WTC11 (cell line): ENCODE results near the gene ASIP. TPM values are rescaled to one million over a fixed set of nuclear protein-coding genes. Genes with fewer than 3 reads are reported as not detected.

ENCODE experiments used
- ATAC-seq: fragments of 200-7000 bp; cut with Tn5 transposase; 2 replicates; pipeline ENCODE4 v1.10.0; 2021; ENCODE audit warnings: mild to moderate bottlenecking, moderate library complexity
- CTCF ChIA-PET: fragments of 300-600 bp; sonication (Branson Sonifier 250); formaldehyde crosslinking; loops from one replicate; lab custom pipeline; 2021; ENCODE audit warnings: antibody characterized with exemption; lab: Charles Lee
- POLR2A ChIA-PET: fragments of 350-600 bp; sonication (Branson Sonifier 250); formaldehyde crosslinking; loops from one replicate; lab custom pipeline; 2021; ENCODE audit warnings: antibody characterized with exemption; lab: Charles Lee
- DNase-seq: peaks from one replicate; pipeline ENCODE4 v3.0.0; 2021; ENCODE audit warnings: low spot score
- H3K27ac Mint-ChIP-seq: 2 replicates; pipeline ENCODE4 v1.8.0; 2021; ENCODE audit warnings: mixed read lengths
- H3K27me3 Mint-ChIP-seq: 2 replicates; pipeline ENCODE4 v1.8.0; 2021; ENCODE audit warnings: low read depth, mild to moderate bottlenecking, moderate library complexity, mixed read lengths
- H3K36me3 Mint-ChIP-seq: 2 replicates; pipeline ENCODE4 v1.8.0; 2021; ENCODE audit warnings: mixed read lengths
- H3K4me1 Mint-ChIP-seq: 2 replicates; pipeline ENCODE4 v1.8.0; 2022; ENCODE audit warnings: mixed read lengths
- H3K4me3 Mint-ChIP-seq: 2 replicates; pipeline ENCODE4 v1.8.0; 2021; ENCODE audit warnings: mild to moderate bottlenecking, moderate library complexity, mixed read lengths
- H3K9me3 Mint-ChIP-seq: 2 replicates; pipeline ENCODE4 v1.8.0; 2021; ENCODE audit warnings: mixed read lengths
- CBFB ChIP-seq: sonication (generic); formaldehyde crosslinking; IDR thresholded peaks from 2 replicates; pipeline ENCODE4 v1.8.1; 2022; ENCODE audit warnings: mild to moderate bottlenecking, low read depth, missing genetic modification reagents
- E2F1 ChIP-seq: sonication (generic); formaldehyde crosslinking; IDR thresholded peaks from 2 replicates; pipeline ENCODE4 v1.8.0; 2022; ENCODE audit warnings: mild to moderate bottlenecking, missing genetic modification reagents
- E2F5 ChIP-seq: sonication (generic); formaldehyde crosslinking; IDR thresholded peaks from 2 replicates; pipeline ENCODE4 v1.8.1; 2022; ENCODE audit warnings: mild to moderate bottlenecking, moderate library complexity, missing genetic modification reagents
- ETV6 ChIP-seq: sonication (generic); formaldehyde crosslinking; IDR thresholded peaks from 2 replicates; pipeline ENCODE4 v1.8.1; 2022; ENCODE audit warnings: mild to moderate bottlenecking, missing genetic modification reagents
- FOXP1 ChIP-seq: sonication (generic); formaldehyde crosslinking; IDR thresholded peaks from 2 replicates; pipeline ENCODE4 v1.8.0; 2022; ENCODE audit warnings: missing genetic modification reagents, mild to moderate bottlenecking, moderate library complexity, borderline replicate concordance
- GABPB1 ChIP-seq: sonication (generic); formaldehyde crosslinking; IDR thresholded peaks from 2 replicates; pipeline ENCODE4 v1.8.1; 2023; ENCODE audit warnings: mild to moderate bottlenecking, missing genetic modification reagents
- MAX ChIP-seq: sonication (generic); formaldehyde crosslinking; IDR thresholded peaks from 2 replicates; pipeline ENCODE4 v1.8.0; 2022; ENCODE audit warnings: mild to moderate bottlenecking, missing genetic modification reagents
- MXD4 ChIP-seq: fragments of 250-450 bp; sonication (Bioruptor Pico); IDR thresholded peaks from 2 replicates; pipeline ENCODE4 v1.8.0; 2021; ENCODE audit warnings: mild to moderate bottlenecking, moderate library complexity, borderline replicate concordance
- NR3C1 ChIP-seq: sonication (generic); formaldehyde crosslinking; conservative IDR thresholded peaks from 2 replicates; pipeline ENCODE4 v1.8.1; 2023; ENCODE audit warnings: low read depth, mild to moderate bottlenecking, missing genetic modification reagents
- RORB ChIP-seq: fragments of 250-450 bp; sonication (Bioruptor Pico); IDR thresholded peaks from 2 replicates; pipeline ENCODE4 v1.9.0; 2021; ENCODE audit warnings: mild to moderate bottlenecking
- SMAD4 ChIP-seq: sonication (generic); formaldehyde crosslinking; IDR thresholded peaks from 2 replicates; pipeline ENCODE4 v1.8.0; 2022; ENCODE audit warnings: mild to moderate bottlenecking, missing genetic modification reagents
- SOX15 ChIP-seq: fragments of 250-450 bp; sonication (Bioruptor Pico); IDR thresholded peaks from 2 replicates; pipeline ENCODE4 v1.9.0; 2021; ENCODE audit warnings: mild to moderate bottlenecking
- USF1 ChIP-seq: sonication (generic); formaldehyde crosslinking; IDR thresholded peaks from 2 replicates; pipeline ENCODE4 v1.8.0; 2022; ENCODE audit warnings: mild to moderate bottlenecking, missing genetic modification reagents
- ZBTB21 ChIP-seq: sonication (generic); formaldehyde crosslinking; IDR thresholded peaks from 2 replicates; pipeline ENCODE4 v1.8.1; 2023; ENCODE audit warnings: mild to moderate bottlenecking, missing genetic modification reagents, borderline replicate concordance
- ZNF121 ChIP-seq: sonication (generic); formaldehyde crosslinking; IDR thresholded peaks from 2 replicates; pipeline ENCODE4 v1.8.0; 2023; ENCODE audit warnings: missing genetic modification reagents
- ZNF317 ChIP-seq: sonication (generic); formaldehyde crosslinking; IDR thresholded peaks from 2 replicates; pipeline ENCODE4 v1.8.1; 2023; ENCODE audit warnings: low read depth, mild to moderate bottlenecking, moderate library complexity, missing genetic modification reagents, borderline replicate concordance
- ZNF423 ChIP-seq: fragments of 250-450 bp; sonication (Bioruptor Pico); IDR thresholded peaks from 2 replicates; pipeline ENCODE4 v2.1.2; 2022; ENCODE audit warnings: mild to moderate bottlenecking, moderate library complexity
- ZNF512 ChIP-seq: sonication (generic); formaldehyde crosslinking; IDR thresholded peaks from 2 replicates; pipeline ENCODE4 v1.8.1; 2022; ENCODE audit warnings: missing genetic modification reagents, borderline replicate concordance
- total RNA-seq: library from RNA; stranded (reverse); gene quantifications from 3 replicates; pipeline ENCODE4 v1.2.3, GENCODE V29; 2021
- TF ChIP-seq, protein P1 (sequence below): sonication (generic); formaldehyde crosslinking; IDR thresholded peaks from 2 replicates; pipeline ENCODE4 v1.8.0; 2023; ENCODE audit warnings: missing genetic modification reagents, mild to moderate bottlenecking, borderline replicate concordance
- TF ChIP-seq, protein P2 (sequence below): sonication (generic); formaldehyde crosslinking; IDR thresholded peaks from 2 replicates; pipeline ENCODE4 v1.8.1; 2022; ENCODE audit warnings: low read depth, mild to moderate bottlenecking, moderate library complexity, missing genetic modification reagents, borderline replicate concordance

The ASIP gene
- total RNA-seq, 1 experiment from 2014 or later = not detected

DNA sequence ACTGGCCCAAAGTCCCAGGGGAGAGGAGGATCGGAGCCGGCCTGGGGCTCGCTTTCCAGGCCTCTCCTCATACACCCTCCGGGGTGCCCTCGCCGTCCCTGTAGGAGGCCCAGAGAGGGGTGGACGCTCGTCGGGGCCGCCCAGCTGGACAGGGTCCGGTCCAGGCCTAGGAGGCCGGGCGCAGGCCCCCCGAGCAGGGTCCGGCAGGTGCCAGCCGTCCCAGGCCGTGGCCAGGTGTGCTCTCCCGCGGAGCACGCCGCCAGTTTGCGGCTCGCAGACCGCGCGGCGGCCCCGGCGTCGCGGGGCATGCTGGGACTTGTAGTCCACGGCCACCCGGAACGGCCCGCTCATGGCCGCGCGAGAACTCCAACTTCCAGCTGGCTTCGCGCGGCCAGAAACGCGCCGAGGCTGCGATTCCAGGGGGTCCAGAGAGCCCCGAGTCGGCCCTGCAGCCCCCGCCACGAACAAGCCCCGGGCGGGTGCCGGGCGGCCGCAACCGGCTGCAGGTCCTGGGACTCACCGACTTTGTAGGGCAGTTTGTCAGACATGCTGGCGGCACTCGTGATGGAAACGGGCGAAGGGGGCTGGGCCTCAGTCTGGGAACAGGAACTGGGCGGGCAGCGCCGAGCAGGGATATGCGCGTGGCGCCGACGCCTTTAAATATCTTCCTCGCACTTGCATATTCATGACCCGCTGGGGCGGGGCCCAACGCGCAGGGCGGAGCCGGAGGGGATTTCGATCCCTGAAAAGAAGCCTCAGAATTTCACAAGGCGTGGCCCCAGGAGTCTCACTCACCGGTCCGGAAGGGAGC is 61.7 kb downstream of the ASIP start, which contains the start of gene AHCY (continued):
- TF ChIP-seq ZBTB21 (CRISPR knock-in tag) (peak; percentile 55; the same call in 1 of the 2 replicates), ZNF121 (CRISPR knock-in tag) (0 out of 2 replicates have a peak, but pooled peaks have one; percentile 96), ZNF423 (CRISPR knock-in tag) (peak; percentile 48; the same call in 1 of the 2 replicates), SOX15 (CRISPR knock-in tag) (no peak), CBFB (CRISPR knock-in tag) (peak; percentile 70; the same call in 1 of the 2 replicates), E2F5 (CRISPR knock-in tag) (peak; percentile 75), MAX (peak; percentile 83), ETV6 (CRISPR knock-in tag) (peak; percentile 35; the same call in 1 of the 2 replicates), SMAD4 (CRISPR knock-in tag) (0 out of 2 replicates have a peak, but pooled peaks have one; percentile 59), FOXP1 (CRISPR knock-in tag) (0 out of 2 replicates have a peak, but pooled peaks have one; percentile 56), USF1 (CRISPR knock-in tag) (peak; percentile 7; the same call in 1 of the 2 replicates), E2F1 (peak; percentile 71; the same call in 1 of the 2 replicates), RORB (no peak), ZNF317 (CRISPR knock-in tag) (peak; percentile 50; the same call in 1 of the 2 replicates)
- TF ChIP-seq, protein P1, sequence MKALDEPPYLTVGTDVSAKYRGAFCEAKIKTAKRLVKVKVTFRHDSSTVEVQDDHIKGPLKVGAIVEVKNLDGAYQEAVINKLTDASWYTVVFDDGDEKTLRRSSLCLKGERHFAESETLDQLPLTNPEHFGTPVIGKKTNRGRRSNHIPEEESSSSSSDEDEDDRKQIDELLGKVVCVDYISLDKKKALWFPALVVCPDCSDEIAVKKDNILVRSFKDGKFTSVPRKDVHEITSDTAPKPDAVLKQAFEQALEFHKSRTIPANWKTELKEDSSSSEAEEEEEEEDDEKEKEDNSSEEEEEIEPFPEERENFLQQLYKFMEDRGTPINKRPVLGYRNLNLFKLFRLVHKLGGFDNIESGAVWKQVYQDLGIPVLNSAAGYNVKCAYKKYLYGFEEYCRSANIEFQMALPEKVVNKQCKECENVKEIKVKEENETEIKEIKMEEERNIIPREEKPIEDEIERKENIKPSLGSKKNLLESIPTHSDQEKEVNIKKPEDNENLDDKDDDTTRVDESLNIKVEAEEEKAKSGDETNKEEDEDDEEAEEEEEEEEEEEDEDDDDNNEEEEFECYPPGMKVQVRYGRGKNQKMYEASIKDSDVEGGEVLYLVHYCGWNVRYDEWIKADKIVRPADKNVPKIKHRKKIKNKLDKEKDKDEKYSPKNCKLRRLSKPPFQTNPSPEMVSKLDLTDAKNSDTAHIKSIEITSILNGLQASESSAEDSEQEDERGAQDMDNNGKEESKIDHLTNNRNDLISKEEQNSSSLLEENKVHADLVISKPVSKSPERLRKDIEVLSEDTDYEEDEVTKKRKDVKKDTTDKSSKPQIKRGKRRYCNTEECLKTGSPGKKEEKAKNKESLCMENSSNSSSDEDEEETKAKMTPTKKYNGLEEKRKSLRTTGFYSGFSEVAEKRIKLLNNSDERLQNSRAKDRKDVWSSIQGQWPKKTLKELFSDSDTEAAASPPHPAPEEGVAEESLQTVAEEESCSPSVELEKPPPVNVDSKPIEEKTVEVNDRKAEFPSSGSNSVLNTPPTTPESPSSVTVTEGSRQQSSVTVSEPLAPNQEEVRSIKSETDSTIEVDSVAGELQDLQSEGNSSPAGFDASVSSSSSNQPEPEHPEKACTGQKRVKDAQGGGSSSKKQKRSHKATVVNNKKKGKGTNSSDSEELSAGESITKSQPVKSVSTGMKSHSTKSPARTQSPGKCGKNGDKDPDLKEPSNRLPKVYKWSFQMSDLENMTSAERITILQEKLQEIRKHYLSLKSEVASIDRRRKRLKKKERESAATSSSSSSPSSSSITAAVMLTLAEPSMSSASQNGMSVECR (CRISPR knock-in tag) = peak; percentile 84

DNA sequence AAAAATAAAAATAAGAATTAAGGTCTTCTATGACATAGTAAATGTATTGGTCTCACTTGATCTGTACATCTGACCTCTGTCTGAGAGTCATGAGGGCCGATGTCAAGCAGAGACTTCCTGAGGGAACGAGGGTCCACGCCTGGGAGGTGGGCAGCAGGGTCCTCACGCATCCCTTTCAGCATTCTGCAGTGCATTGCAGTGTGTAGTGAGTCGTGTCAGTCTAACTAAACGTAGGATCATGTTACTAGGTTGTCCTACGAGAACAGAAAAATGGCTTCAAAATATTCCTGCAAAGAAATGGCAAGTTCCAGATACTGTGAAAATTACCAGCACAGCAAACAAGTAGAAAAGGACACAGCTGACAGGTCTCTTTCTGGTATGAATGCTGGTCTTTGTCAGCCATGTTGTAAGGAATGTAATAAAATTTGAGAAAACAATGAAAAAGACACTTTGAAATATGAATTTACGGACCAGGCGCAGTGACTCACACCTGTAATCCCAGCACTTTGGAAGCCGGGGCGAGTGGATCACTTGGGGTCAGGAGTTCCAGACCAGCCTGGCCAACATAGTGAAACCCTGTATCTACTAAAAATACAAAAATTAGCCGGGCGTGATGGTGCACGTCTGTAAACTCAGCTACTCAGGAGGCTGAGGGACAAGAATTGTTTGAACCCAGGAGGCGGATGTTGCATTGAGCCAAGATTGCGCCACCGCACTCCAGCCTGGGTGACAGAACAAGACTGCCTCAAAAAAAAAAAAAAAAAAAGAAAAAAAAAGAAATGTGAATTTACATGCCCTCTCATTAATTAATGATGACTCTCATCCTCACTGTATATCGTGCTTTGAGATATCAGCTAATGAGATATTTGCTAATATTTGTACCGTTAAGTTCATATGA is 64.4 kb downstream of the ASIP start:
- Mint-ChIP-seq H3K4me3 (no peak overlapping the region), H3K36me3 (peaks cover 3% of the 10 kb centered on the region; the same call in 1 of the 2 replicates), H3K9me3 (no peaks in the 10 kb centered on the region), H3K27ac (no peak overlapping the region), H3K4me1 (no peaks in the 10 kb centered on the region; the same call in 1 of the 2 replicates), H3K27me3 (peaks cover under 1% of the 10 kb centered on the region; the same call in 1 of the 2 replicates)
- DNase-seq (no peak), ATAC-seq (no peak)
- ChIA-PET POLR2A (no interaction called here), CTCF (interaction anchor here (0.6 kb wide), 1 partner anchor 8 kb away, joined by 3 read pairs; no protein-coding TSS in a partner anchor)
- TF ChIP-seq, protein P2, sequence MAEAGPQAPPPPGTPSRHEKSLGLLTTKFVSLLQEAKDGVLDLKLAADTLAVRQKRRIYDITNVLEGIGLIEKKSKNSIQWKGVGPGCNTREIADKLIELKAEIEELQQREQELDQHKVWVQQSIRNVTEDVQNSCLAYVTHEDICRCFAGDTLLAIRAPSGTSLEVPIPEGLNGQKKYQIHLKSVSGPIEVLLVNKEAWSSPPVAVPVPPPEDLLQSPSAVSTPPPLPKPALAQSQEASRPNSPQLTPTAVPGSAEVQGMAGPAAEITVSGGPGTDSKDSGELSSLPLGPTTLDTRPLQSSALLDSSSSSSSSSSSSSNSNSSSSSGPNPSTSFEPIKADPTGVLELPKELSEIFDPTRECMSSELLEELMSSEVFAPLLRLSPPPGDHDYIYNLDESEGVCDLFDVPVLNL (CRISPR knock-in tag) = no peak
- TF ChIP-seq ZBTB21 (CRISPR knock-in tag) (no peak), ZNF512 (CRISPR knock-in tag) (no peak), GABPB1 (CRISPR knock-in tag) (peak; percentile 39; the same call in 1 of the 2 replicates), MXD4 (no peak), NR3C1 (no peak)
